Smooth muscle cell (in vitro differentiated cells): ENCODE data around the gene RELT. TPM values are rescaled to one million over a fixed set of nuclear protein-coding genes. Genes with fewer than 3 reads are reported as not detected.

Experiments
- DNase-seq: peaks from one replicate; lab custom pipeline; 2025; ENCODE audit not compliant: unreplicated experiment; lab: John Stamatoyannopoulos, UW
- H2AFZ ChIP-seq: fragments of 200-600 bp; sonication (generic); 2 replicates; pipeline ENCODE4 v1.6.0; 2016; ENCODE audit warnings: antibody characterized with exemption, low read depth, mild to moderate bottlenecking
- H3F3A ChIP-seq: fragments of 200-600 bp; sonication (generic); 2 replicates; pipeline ENCODE4 v1.6.0; 2017; ENCODE audit warnings: antibody characterized with exemption, low read depth
- H3K27ac ChIP-seq: fragments of 200-600 bp; sonication (generic); 2 replicates; pipeline ENCODE4 v1.5.1; 2016; ENCODE audit warnings: low read depth, mild to moderate bottlenecking
- H3K27me3 ChIP-seq: fragments of 200-600 bp; sonication (generic); 2 replicates; pipeline ENCODE4 v1.6.1; 2016; ENCODE audit warnings: low read depth, mild to moderate bottlenecking
- H3K36me3 ChIP-seq: fragments of 200-600 bp; sonication (generic); 2 replicates; pipeline ENCODE4 v1.5.1; 2016; ENCODE audit warnings: low read depth
- H3K4me1 ChIP-seq: fragments of 200-600 bp; sonication (generic); 2 replicates; pipeline ENCODE4 v1.5.1; 2016; ENCODE audit warnings: low read depth
- H3K4me2 ChIP-seq: fragments of 200-600 bp; sonication (generic); 2 replicates; pipeline ENCODE4 v1.6.0; 2016; ENCODE audit warnings: mild to moderate bottlenecking
- H3K4me3 ChIP-seq: fragments of 200-600 bp; sonication (generic); 2 replicates; pipeline ENCODE4 v1.5.1; 2016; ENCODE audit warnings: mild to moderate bottlenecking
- H3K79me2 ChIP-seq: fragments of 200-600 bp; sonication (generic); 2 replicates; pipeline ENCODE4 v1.6.0; 2016; ENCODE audit warnings: low read depth, mild to moderate bottlenecking
- H3K9ac ChIP-seq: fragments of 200-600 bp; sonication (generic); 2 replicates; pipeline ENCODE4 v1.6.0; 2016; ENCODE audit warnings: low read depth
- H3K9me3 ChIP-seq: fragments of 200-600 bp; sonication (generic); replicated peaks from 2 replicates; pipeline ENCODE4 v1.5.1; 2016; ENCODE audit warnings: low read depth
- H4K20me1 ChIP-seq: fragments of 200-600 bp; sonication (generic); 2 replicates; pipeline ENCODE4 v1.6.0; 2016; ENCODE audit warnings: low read depth
- WGBS: methylation state at CpG from one replicate; pipeline ENCODE4 v1.1.7; 2016; ENCODE audit warnings: low lambda C conversion rate; 5-methylcytosine and 5-hydroxymethylcytosine counted together
- polyA plus RNA-seq: library from polyadenylated mRNA; unstranded; fragments of >200 nt; fragmentation: Nextera tagmentation; extraction: Ambion mirVana; gene quantifications from 2 replicates; pipeline ENCODE4 v1.2.1, GENCODE V29; 2016
- total RNA-seq: library from RNA; depleted of rRNA; stranded (reverse); fragments of >200 nt; gene quantifications from 2 replicates; pipeline ENCODE4 v1.2.3, GENCODE V29; 2014
- TF ChIP-seq, protein P1 (sequence below): fragments of 200-600 bp; sonication (generic); IDR thresholded peaks from 2 replicates; pipeline ENCODE4 v1.5.1; 2017; ENCODE audit warnings: borderline replicate concordance, mild to moderate bottlenecking, antibody characterized with exemption; ENCODE audit not compliant: insufficient read depth, poor library complexity, severe bottlenecking

Gene RELT, protein sequence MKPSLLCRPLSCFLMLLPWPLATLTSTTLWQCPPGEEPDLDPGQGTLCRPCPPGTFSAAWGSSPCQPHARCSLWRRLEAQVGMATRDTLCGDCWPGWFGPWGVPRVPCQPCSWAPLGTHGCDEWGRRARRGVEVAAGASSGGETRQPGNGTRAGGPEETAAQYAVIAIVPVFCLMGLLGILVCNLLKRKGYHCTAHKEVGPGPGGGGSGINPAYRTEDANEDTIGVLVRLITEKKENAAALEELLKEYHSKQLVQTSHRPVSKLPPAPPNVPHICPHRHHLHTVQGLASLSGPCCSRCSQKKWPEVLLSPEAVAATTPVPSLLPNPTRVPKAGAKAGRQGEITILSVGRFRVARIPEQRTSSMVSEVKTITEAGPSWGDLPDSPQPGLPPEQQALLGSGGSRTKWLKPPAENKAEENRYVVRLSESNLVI
- 4.3 and 4.8 TPM in 2 replicates for total RNA-seq
- 5.5 and 9.4 TPM in 2 replicates for polyA plus RNA-seq

DNA sequence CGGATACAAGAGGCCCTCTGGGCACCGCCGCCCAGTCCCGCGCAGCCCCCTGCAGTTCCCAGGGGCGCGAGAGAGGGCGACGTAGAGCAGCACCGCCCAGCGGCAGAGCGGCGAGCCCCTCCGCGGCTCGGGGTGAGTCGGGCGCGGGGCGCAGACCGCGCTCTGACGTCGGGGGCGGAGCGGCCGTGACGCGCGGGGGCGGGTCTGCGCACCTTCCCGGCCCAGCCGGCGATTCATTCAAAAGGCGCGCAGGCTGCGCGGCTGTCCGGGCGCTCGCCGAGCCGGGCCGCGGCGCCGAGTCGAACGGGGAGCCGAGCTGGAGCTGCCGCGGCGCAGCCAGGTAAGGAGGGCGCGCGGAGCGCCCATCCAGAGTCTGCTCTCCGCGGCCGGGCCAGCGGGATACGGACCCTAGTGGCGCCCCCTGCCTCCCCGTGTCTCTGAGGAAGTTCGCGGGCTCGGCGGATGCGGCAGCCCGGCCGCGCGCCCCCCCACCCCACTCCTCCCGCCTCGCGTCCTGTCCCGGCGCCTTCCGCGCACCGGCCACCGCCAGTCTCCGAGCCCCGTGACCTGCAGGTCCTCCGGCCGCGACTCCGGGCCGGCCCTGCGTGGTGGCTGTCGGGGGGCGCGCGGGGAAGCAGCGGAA, at the start of gene RELT:
TSS of gene RELT (plus strand) at position 240 of the 643 bp plus-strand sequence. CDS start 12,738 bp downstream, outside the sequence.
- Histone ChIP-seq H3K4me3 (peak within 1 kb of the TSS; percentile 97), H3K4me2 (peak within 1 kb of the TSS; percentile 100), H3K27ac (peak within 1 kb of the TSS; percentile 77), H3K79me2 (peaks cover 16% of the 10 kb centered on the region), H3F3A (peaks cover 5% of the 10 kb centered on the region), H3K36me3 (no peaks in the 10 kb centered on the region), H3K9ac (peak within 1 kb of the TSS; percentile 98), H3K4me1 (peaks cover 5% of the 10 kb centered on the region), H4K20me1 (peaks cover 37% of the 10 kb centered on the region), H3K27me3 (no peaks in the 10 kb centered on the region), H3K9me3 (no peaks in the 10 kb centered on the region), H2AFZ (no peak within 1 kb of the TSS)
- 2% methylated on average over 84 of the region's 96 CpGs for WGBS
- peak; percentile 81 for DNase-seq
- TF ChIP-seq, protein P1, sequence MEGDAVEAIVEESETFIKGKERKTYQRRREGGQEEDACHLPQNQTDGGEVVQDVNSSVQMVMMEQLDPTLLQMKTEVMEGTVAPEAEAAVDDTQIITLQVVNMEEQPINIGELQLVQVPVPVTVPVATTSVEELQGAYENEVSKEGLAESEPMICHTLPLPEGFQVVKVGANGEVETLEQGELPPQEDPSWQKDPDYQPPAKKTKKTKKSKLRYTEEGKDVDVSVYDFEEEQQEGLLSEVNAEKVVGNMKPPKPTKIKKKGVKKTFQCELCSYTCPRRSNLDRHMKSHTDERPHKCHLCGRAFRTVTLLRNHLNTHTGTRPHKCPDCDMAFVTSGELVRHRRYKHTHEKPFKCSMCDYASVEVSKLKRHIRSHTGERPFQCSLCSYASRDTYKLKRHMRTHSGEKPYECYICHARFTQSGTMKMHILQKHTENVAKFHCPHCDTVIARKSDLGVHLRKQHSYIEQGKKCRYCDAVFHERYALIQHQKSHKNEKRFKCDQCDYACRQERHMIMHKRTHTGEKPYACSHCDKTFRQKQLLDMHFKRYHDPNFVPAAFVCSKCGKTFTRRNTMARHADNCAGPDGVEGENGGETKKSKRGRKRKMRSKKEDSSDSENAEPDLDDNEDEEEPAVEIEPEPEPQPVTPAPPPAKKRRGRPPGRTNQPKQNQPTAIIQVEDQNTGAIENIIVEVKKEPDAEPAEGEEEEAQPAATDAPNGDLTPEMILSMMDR = peak; percentile 78

DNA sequence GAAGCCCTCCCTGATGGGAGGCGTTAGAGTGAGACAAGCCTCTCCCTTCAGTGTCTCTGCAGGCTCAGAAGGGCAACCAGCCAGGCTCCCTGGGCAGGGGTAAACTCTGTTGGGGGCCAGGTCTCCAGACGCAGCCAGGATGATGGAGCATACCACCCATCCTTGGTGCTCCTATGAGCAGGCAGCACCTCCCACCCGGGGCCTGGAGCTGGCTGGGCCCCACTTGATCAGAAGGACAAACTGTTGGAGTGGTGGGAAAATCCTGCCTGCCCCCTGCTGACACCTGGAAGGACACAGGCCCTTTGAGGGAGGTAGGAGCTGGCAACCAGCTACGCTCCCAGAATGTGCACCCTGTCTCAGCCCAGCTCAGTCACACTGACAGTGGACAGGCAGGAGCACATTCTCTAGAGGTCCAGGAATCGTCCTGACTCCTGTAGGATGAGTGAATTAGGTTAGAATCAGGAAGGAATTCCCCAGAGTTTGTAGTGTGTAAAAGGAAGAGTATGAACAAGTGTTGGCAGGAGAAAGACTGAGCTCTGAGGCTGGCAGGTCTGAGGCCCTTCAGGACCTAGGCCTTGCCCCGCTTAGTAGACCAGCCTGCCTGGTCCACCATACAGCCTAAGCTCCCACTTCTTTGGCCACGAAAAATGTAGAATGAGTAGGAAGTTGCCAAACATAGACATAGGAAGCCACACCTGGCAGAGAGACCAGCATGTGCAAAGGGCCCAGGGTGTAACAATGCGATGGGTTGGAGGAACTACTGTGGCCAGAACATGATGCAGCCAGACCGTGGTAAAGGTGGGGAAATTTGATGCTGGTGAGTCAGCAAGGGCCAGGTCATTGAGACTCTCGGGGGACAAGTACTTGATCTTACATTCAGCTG, 49.0 kb upstream of the RELT start:
- no peak overlapping the region for H2AFZ ChIP-seq
- H4K20me1 ChIP-seq = peaks cover 34% of the 10 kb centered on the region
- TF ChIP-seq, protein P1 = no peak
- no peaks in the 10 kb centered on the region for H3K27me3 ChIP-seq
- H3K27ac ChIP-seq = peak overlapping the region; percentile 28
- DNase-seq = no peak
- no peak overlapping the region for H3K9ac ChIP-seq
- no peaks in the 10 kb centered on the region for H3K9me3 ChIP-seq
- no peak overlapping the region for H3K4me2 ChIP-seq
- no peaks in the 10 kb centered on the region for H3K36me3 ChIP-seq
- H3K79me2 ChIP-seq = peaks cover 88% of the 10 kb centered on the region
- H3F3A ChIP-seq = peaks cover 19% of the 10 kb centered on the region
- no peak overlapping the region for H3K4me3 ChIP-seq
- WGBS = 78% methylated on average over 10 of the region's 10 CpGs
- H3K4me1 ChIP-seq = peaks cover 58% of the 10 kb centered on the region

DNA sequence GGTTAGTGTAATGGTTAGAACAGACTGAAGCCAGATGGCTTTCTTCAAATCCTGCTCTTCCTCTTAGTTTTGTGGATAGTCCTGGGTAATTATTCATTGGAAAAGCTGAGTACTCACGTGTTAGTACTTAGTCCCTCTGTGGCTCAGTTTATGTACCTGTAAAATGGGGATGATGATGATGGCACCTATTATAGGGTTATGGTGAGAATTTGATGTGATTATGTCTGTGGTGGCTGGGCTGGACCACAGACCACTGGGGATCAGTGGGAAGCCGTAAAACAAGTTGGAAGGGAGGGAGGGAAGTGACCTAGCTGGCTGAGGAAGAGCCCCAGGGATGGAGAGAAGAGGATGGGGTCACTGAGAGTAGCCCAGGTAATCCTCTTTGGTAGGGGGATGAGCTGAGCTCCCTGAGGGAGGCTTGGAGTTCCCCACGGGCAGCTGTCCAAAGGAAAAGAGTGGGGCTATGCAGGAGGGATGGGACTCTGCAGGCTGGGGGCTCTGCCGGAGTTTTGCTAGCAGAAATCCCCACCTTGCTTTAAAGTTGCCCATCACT, 48.3 kb upstream of the RELT start:
- peak overlapping the region; percentile 28 for H3K27ac ChIP-seq
- 81% methylated on average over 4 of the region's 4 CpGs for WGBS
- H3K4me1 ChIP-seq = peaks cover 59% of the 10 kb centered on the region

More for the DNA sequence above, 48.3 kb upstream of the RELT start:
- no peak overlapping the region for H3K4me3 ChIP-seq
- no peak overlapping the region for H3K4me2 ChIP-seq
- no peak overlapping the region for H3K9ac ChIP-seq
- TF ChIP-seq, protein P1 = no peak
- no peaks in the 10 kb centered on the region for H3K27me3 ChIP-seq
- no peaks in the 10 kb centered on the region for H3K36me3 ChIP-seq
- H3F3A ChIP-seq = peaks cover 26% of the 10 kb centered on the region
- DNase-seq = no peak
- no peaks in the 10 kb centered on the region for H3K9me3 ChIP-seq
- peaks cover 31% of the 10 kb centered on the region for H4K20me1 ChIP-seq
- no peak overlapping the region for H2AFZ ChIP-seq
- peaks cover 87% of the 10 kb centered on the region for H3K79me2 ChIP-seq
